HG02610 (cell line): ENCODE measurements around the gene IGSF9.

Experiments
- ATAC-seq: cut with Tn5 transposase; IDR thresholded peaks from one replicate; pipeline ENCODE4 v1.9.1; 2021; ENCODE audit warnings: mild to moderate bottlenecking, moderate library complexity; ENCODE audit not compliant: unreplicated experiment

The IGSF9 gene

GRCh38 chr1:159879977-159880376, 65.4 kb downstream of the IGSF9 start:
- no peak for ATAC-seq

GRCh38 chr1:159879136-159879535, 66.3 kb downstream of the IGSF9 start:
- ATAC-seq = no peak

GRCh38 chr1:159877695-159878444, 67.5 kb downstream of the IGSF9 start:
- no peak for ATAC-seq
